ENCODE data around the gene BRF1. TPM values are rescaled to one million over a fixed set of nuclear protein-coding genes. Genes with fewer than 3 reads are reported as not detected.

Gene BRF1
- polyA plus RNA-seq, 1 of the 3 experiments (the other 2 are of a cell fraction): 15.7 TPM

GRCh38 chr14:105172476-105172875 is 128.3 kb downstream of the BRF1 start:
- Histone ChIP-seq H3K36me3 (replicated peaks in 1 of 2; ENCODE audit: control insufficient read depth in 1 of 2, insufficient read depth in 2 of 2, low read length in 1 of 2) (no peaks in the 10 kb centered on the region), H3K27me3 (ENCODE audit: insufficient read depth) (peaks cover 9% of the 10 kb centered on the region; the same call in 1 of the 2 replicates), H2AFZ (ENCODE audit: low read depth) (no peak overlapping the region), H4K20me1 (ENCODE audit: insufficient read depth) (no peaks in the 10 kb centered on the region), H3K9me2 (no peaks in the 10 kb centered on the region), H3K4me3 (ENCODE audit: low read depth in 2 of 2, low read length in 1 of 2) (no peak overlapping the region), H3K27ac (ENCODE audit: low read depth in 2 of 2, low read length in 1 of 2) (no peak overlapping the region), H3K4me1 (ENCODE audit: control insufficient read depth in 1 of 2, insufficient read depth in 2 of 2, low read depth in 1 of 2, low read length in 1 of 2) (peaks cover 4 to 7% of the 10 kb centered on the region in 2 experiments; a peak in 2 of 4 replicates), H3K79me2 (ENCODE audit: insufficient read depth) (no peaks in the 10 kb centered on the region), H3F3A (replicated peaks; ENCODE audit: insufficient read depth) (no peaks in the 10 kb centered on the region), H3K4me2 (no peak overlapping the region), H3K9me3 (no peaks in the 10 kb centered on the region), H3K9ac (no peak overlapping the region)
- DNase-seq: no peak
- ChIA-PET CTCF (interaction anchor here (0.8 to 2.4 kb wide), 2 partner anchors 82 to 179 kb away, joined by 3 to 5 read pairs; no protein-coding TSS in a partner anchor), POLR2A (no interaction called here)
- no peak for TF ChIP-seq JUND (IDR thresholded peaks at IDR 0.05)
- no peak for TF ChIP-seq FOXJ3 (CRISPR knock-in tag; IDR thresholded peaks at IDR 0.05)
- TF ChIP-seq TEAD4 (IDR thresholded peaks at IDR 0.05; ENCODE audit: borderline replicate concordance, insufficient read depth): no peak
- no peak for TF ChIP-seq RAD21 (IDR thresholded peaks at IDR 0.05; ENCODE audit: low read length)
- TF ChIP-seq EP300 (IDR thresholded peaks at IDR 0.05; ENCODE audit: borderline replicate concordance in 1 of 2, low read depth in 1 of 2, low read length in 1 of 2): no peak
- no peak for TF ChIP-seq TCF12 (IDR thresholded peaks at IDR 0.05)
- TF ChIP-seq TAF1 (IDR thresholded peaks at IDR 0.05; ENCODE audit: borderline replicate concordance, low read depth, low read length): no peak
- no peak for TF ChIP-seq SMC3 (IDR thresholded peaks at IDR 0.05; ENCODE audit: low read depth, low read length)
- TF ChIP-seq EZH2phosphoT487 (IDR thresholded peaks at IDR 0.05; ENCODE audit: borderline replicate concordance, low read depth): no peak
- no peak for TF ChIP-seq MEF2A (IDR thresholded peaks at IDR 0.05; ENCODE audit: borderline replicate concordance, low read depth)
- no peak for TF ChIP-seq CHD2 (IDR thresholded peaks at IDR 0.05; ENCODE audit: low read length, partially characterized antibody)
- WGBS (ENCODE audit: low lambda C conversion rate): 60% methylated on average over 3 of the region's 7 CpGs

DNA sequence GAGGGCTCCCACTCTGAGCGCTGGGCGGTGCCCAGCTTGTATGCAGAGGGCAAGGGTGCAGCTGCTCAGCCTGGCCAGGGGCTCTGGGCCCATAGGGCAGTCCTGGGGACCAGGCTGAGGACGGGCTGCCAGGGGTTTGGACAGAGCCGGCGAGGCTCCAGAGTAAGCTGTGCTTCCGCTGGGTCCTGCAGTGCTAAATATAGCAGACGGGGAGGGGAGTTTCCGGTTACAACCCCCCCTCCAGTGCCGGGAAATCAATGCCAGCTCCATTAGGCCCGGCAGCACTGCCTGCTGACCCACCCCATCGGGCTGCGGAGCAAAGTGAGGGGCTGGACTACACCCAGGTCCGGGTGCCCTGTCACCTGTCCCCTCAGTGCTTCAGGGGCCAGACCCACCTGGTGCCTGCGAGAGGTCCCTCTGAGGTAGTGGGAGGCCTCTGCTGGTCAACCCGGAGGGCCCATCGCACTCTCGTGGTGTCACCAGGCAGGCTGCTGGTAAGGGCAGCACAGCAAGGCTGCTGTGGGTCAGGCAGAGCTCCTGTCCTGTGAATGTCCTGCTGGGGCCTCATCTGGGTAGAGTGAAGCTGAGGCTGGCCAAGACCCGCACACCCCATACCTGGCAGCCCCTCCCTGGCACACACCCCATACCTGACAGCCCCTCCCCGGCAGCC is 129.7 kb downstream of the BRF1 start:
- ChIA-PET POLR2A (no interaction called here), CTCF (interaction anchor here (0.6 kb wide), 2 partner anchors 8 to 164 kb away, joined by 3 read pairs; no protein-coding TSS in a partner anchor)
- 0 out of 2 replicates have a peak, but pooled peaks cover 3% of the 10 kb centered on the region for H4K20me1 ChIP-seq (ENCODE audit: insufficient read depth)
- DNase-seq: no peak
- H3K9ac ChIP-seq: no peak overlapping the region
- peaks cover 4 to 11% of the 10 kb centered on the region in 2 experiments; a peak in 2 of 4 replicates for H3K4me1 ChIP-seq (ENCODE audit: control insufficient read depth in 1 of 2, insufficient read depth in 2 of 2, low read depth in 1 of 2, low read length in 1 of 2)
- H2AFZ ChIP-seq (ENCODE audit: low read depth): no peak overlapping the region
- peaks cover 9% of the 10 kb centered on the region; the same call in 1 of the 2 replicates for H3K27me3 ChIP-seq (ENCODE audit: insufficient read depth)
- WGBS (ENCODE audit: low lambda C conversion rate): 42% methylated on average over 10 of the region's 19 CpGs
- no peaks in the 10 kb centered on the region for H3F3A ChIP-seq (replicated peaks; ENCODE audit: insufficient read depth)
- H3K9me3 ChIP-seq: no peaks in the 10 kb centered on the region
- TF ChIP-seq TCF12 (IDR thresholded peaks at IDR 0.05) (no peak), FOSL2 (IDR thresholded peaks at IDR 0.05; ENCODE audit: borderline replicate concordance, low read depth) (no peak), CTCF (IDR thresholded peaks at IDR 0.05) (no peak), FOXJ3 (CRISPR knock-in tag; IDR thresholded peaks at IDR 0.05) (no peak), JUND (IDR thresholded peaks at IDR 0.05) (no peak), CHD2 (IDR thresholded peaks at IDR 0.05; ENCODE audit: low read length, partially characterized antibody) (no peak), NRF1 (IDR thresholded peaks at IDR 0.05; ENCODE audit: low read depth, low read length) (no peak), RFX5 (IDR thresholded peaks at IDR 0.05; ENCODE audit: low read length) (no peak)
- TF ChIP-seq, protein P1, sequence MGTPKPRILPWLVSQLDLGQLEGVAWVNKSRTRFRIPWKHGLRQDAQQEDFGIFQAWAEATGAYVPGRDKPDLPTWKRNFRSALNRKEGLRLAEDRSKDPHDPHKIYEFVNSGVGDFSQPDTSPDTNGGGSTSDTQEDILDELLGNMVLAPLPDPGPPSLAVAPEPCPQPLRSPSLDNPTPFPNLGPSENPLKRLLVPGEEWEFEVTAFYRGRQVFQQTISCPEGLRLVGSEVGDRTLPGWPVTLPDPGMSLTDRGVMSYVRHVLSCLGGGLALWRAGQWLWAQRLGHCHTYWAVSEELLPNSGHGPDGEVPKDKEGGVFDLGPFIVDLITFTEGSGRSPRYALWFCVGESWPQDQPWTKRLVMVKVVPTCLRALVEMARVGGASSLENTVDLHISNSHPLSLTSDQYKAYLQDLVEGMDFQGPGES (IDR thresholded peaks at IDR 0.05; ENCODE audit: low read depth, low read length): no peak
- H3K79me2 ChIP-seq (ENCODE audit: insufficient read depth): no peaks in the 10 kb centered on the region
- no peak overlapping the region for H3K27ac ChIP-seq (ENCODE audit: low read depth in 2 of 2, low read length in 1 of 2)
- H3K4me2 ChIP-seq: no peak overlapping the region; the same call in 1 of the 2 replicates
- H3K4me3 ChIP-seq (ENCODE audit: low read depth in 2 of 2, low read length in 1 of 2): no peak overlapping the region
- H3K9me2 ChIP-seq: no peaks in the 10 kb centered on the region
- no peaks in the 10 kb centered on the region for H3K36me3 ChIP-seq (replicated peaks in 1 of 2; ENCODE audit: control insufficient read depth in 1 of 2, insufficient read depth in 2 of 2, low read length in 1 of 2)

All from SK-N-SH (cell line).